AG04450 (cell line): ENCODE results near the gene AKAP10. TPM values are rescaled to one million over a fixed set of nuclear protein-coding genes. Genes with fewer than 3 reads are reported as not detected.

Experiments
- CTCF ChIA-PET: fragments of 300-600, 350-600 bp; formaldehyde crosslinking; extraction: SDS; loops from one replicate; lab custom pipeline; 2022; ENCODE audit warnings: antibody characterized with exemption, inconsistent platforms; lab: Charles Lee
- POLR2A ChIA-PET: fragments of 350-600 bp; formaldehyde crosslinking; extraction: SDS; loops from one replicate; lab custom pipeline; 2021; ENCODE audit warnings: antibody characterized with exemption, inconsistent platforms; lab: Yijun Ruan, JAX
- DNase-seq: peaks from one replicate; pipeline ENCODE4 v3.0.0-alpha.2; 2011; ENCODE audit warnings: low read depth, low spot score
- H3K27ac ChIP-seq: one replicate; pipeline ENCODE4 v1.5.1; 2012; ENCODE audit warnings: low read depth, low read length, control low read depth
- H3K27me3 ChIP-seq: one replicate; pipeline ENCODE4 v1.6.0; 2012; ENCODE audit warnings: low read length; ENCODE audit not compliant: control insufficient read depth, insufficient read depth
- H3K4me3 ChIP-seq: 2 replicates; pipeline ENCODE4 v1.5.1; 2011; ENCODE audit warnings: mild to moderate bottlenecking, low read depth, low read length, control low read depth
- H3K9me3 ChIP-seq: 2 replicates; pipeline ENCODE4 v1.5.1; 2012; ENCODE audit warnings: low read length; ENCODE audit not compliant: control insufficient read depth, insufficient read depth
- CTCF ChIP-seq: IDR thresholded peaks from 2 replicates; pipeline ENCODE4 v1.5.1; 2011; ENCODE audit warnings: low read depth, low read length, control low read depth, inconsistent platforms
- polyA plus RNA-seq: library from polyadenylated mRNA; depleted of rRNA; stranded (reverse); fragments of >200 nt; gene quantifications from 2 replicates; pipeline ENCODE4 v1.2.3, GENCODE V29; 2011; rRNA removed
- small RNA-seq: library from RNA; depleted of rRNA; stranded (forward); fragments of <200 nt; gene quantifications from one replicate; pipeline ENCODE3, GENCODE V24; 2012; ENCODE audit warnings: low read depth; ENCODE audit not compliant: insufficient read length

AKAP10 gene
- polyA plus RNA-seq, 1 experiment: 33.2 TPM

GRCh38 chr17:19857640-19858039 lies 120.0 kb downstream of the AKAP10 start:
- H3K27me3 ChIP-seq: no peaks in the 10 kb centered on the region
- H3K27ac ChIP-seq: no peak overlapping the region
- no peak overlapping the region for H3K4me3 ChIP-seq
- no peaks in the 10 kb centered on the region for H3K9me3 ChIP-seq
- DNase-seq: no peak
- no peak for TF ChIP-seq CTCF
- ChIA-PET POLR2A (no interaction called here), CTCF (no interaction called here)

Small RNAs within 50 kb of the gene (small RNA-seq; reads per million reads assigned to genes)
- not detected for gene AC015726.2

Other genes with a start within 250 kb of the AKAP10 start
- gene ALDH3A1, start 229.5 kb downstream of the AKAP10 start, polyA plus RNA-seq: 0.14 and 1.7 TPM in 2 replicates
- 33.0 and 33.9 TPM in 2 replicates for gene ULK2, start 109.9 kb downstream of the AKAP10 start, polyA plus RNA-seq
- 47.2 and 56.4 TPM in 2 replicates for gene SPECC1, start 31.5 kb upstream of the AKAP10 start, polyA plus RNA-seq